NCI-H128 (cell line): Measurements from ENCODE around the gene ZNF79.
A peak's percentile ranks its signal among the peaks of the same experiment; 100 is the strongest.

ENCODE experiments used
- DNase-seq: peaks from one replicate; lab custom pipeline; 2025; ENCODE audit not compliant: unreplicated experiment; lab: John Stamatoyannopoulos, UW

The ZNF79 gene

GRCh38 chr9:127423934-127424675, at the start of gene ZNF79:
Gene ZNF79, plus strand, starts transcription at chr9:127424382. Its CDS starts 406 bp downstream, at chr9:127424788.
- peak; percentile 95 for DNase-seq

DNA sequence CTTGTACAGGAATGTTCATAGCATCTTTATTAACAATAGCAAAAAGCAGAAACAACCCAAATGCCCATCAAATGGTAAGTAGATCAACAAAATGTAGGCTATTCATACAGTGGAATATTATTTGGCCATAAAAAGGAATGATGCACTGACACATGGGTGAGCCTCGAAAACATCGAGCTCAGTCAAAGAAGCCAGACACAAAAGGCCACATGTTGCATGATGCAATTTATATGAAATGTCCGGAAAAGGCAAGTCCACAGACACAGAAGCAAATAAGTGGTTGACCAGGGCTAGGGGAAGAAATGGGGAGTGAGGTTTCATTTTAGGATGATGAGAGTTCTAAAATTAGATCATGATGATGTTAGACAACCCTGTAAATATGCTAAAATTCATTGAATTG, 43.7 kb upstream of the ZNF79 start:
- DNase-seq, result no peak

DNA sequence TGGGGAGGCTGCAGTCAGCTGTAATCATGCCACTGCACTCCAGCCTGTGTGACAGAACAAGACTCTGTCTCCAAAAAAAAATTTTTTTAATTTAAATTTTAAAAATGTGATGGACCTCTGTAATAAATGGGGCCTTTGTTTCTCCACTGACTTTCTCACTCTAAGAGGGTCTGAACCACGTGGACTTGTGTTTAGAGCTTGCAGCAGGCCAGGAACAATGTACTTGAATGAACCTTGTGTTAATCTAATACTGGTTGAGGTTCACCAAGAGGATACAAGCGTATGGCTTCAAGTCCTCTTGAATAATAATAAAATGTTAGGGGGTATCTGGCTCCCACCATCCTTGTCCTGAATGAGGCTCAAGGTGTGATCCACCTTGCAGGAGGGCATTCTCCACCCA, 41.6 kb upstream of the ZNF79 start:
- no peak for DNase-seq

DNA sequence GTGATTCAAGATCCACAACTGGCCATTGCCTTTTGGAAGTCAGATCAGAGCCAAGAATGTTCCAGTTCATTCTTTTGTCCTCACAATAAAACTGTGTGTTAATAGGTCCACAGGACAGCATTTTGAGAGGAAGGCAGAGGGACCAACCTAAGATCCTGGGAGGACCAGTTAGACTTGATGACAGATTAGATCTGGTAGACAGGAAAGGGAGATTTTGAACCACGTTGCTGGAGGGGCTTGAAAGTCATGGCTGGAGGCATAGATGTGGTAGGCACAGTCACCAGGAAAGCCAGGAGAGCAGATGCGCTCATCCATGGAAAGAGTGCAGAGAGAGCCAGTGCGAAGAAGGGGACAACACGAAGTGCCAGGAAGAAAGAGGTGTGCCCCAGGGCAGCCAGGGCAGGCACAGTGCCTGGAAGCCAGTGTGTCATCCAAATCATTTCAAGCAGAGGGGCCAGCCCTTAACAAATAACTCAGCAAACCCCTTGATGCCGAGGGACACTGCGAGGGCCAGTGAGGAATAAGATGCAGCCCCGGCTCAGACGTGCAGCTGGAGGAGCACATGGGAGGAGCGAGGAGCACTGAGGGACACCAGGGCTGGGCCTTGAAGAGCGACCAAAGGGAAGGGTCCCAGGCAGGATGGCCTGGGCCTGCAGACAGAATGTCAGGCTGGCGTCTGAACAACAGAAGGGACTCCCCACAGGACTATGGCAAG, 40.0 kb upstream of the ZNF79 start:
- DNase-seq, result no peak

DNA sequence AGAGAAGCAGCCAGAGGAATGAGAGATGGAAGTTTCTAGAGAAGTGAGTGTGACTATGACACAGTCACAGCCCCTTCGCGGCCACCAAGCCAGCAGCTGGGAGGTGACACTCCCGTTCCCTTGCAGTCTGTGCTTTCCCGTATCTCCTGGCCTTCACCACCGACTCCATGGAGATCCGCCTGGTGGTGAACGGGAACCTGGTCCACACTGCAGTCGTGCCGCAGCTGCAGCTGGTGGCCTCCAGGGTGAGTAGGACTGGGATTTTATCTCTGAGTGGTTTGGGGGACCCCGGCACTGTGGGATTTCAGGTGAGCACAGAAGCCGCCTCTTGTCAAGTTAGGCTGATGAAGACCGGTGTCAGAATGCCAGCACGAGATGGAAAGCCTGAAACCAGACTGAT, 39.3 kb upstream of the ZNF79 start:
- no peak for DNase-seq

DNA sequence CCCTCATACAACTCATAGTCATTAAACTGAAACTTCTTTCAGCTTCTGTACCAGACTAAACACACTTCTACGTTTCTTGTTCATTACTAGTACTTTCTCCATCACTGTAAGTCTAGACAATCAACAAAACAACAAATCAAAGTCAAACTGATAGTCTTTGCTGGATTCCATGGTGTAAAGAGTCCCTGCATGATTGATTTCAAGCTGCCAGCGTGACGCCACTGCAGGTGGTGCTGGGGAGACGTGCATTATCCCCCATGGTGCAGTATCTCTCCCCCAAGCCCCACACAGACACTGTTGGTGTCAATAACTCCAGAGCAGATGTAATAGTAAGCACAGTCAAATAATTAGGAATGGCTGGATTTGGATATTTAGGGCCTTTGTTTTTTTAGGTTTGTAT, 37.9 kb upstream of the ZNF79 start:
- no peak for DNase-seq

- no peak for DNase-seq
Measured at GRCh38 chr9:127386981-127387380, 37.2 kb upstream of the ZNF79 start.

DNA sequence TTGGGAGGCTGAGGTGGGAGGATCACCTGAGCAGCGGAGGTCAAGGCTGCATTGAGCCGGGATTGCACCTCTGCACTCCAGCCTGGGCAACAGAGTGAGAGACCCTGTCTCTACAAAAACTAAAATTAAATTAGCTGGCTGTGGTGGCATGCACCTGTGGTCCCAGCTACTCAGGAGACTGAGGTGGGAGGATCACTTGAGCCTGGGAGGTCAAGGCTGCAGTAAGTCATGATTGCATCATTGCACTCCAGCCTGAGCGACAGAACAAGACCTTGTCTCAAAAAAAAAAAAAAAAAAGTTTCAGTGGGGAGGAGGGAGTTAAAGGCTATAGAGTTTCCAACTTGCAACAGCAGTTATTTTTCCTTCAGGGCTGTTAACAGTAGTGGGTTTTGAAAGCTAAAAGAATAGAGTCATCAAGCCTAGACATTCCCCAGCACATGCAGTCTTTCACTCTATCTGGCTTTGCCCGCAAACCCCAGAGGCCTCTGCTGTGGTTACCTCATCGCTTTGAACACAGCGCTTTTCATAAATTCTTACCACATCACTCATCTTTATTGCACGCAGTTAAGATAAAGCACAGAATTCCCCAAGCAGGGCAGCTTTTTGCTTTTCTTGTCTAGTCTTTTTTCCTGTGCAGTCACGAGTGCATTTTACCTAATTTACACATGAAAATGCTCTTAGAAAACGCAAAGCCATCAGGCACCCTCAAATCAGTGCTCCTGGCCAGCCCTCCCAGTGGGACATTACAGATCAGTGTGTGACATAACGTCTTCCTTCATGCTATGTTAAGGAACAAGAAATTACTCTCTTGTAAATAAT, 35.9 kb upstream of the ZNF79 start:
- DNase-seq, result no peak

DNA sequence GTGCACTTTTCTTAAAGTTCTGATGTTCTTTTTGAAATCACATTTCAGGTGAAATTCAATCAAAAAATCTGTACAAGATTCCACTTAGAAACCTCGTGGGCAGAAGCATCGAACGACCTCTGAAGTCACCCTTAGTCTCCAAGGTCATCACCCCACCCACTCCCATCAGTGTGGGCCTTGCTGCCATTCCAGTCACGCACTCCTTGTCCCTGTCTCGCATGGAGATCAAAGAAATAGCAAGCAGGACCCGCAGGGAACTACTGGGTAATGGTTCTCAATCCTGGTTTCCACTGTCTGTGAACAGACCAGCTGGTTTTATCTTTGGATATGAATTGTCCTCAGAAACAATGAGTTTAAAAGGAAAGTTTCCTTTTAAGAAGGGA, 35.3 kb upstream of the ZNF79 start:
- no peak for DNase-seq

GRCh38 chr9:127389381-127390247, 34.6 kb upstream of the ZNF79 start:
- no peak for DNase-seq

DNA sequence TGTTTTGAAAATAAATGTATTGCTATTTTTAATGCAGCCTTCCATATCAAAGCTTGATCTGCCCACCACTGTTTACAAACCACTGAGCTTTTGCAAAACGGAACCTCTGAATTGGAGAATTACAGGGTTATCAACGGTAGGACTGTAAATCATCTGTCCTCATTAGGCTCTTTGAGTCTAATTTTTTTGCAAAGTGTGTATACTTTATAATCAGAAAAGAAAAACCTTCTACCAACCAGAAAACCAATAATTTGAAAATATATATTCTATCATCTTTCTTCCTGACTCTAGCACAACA, 34.0 kb upstream of the ZNF79 start:
- no peak for DNase-seq

DNA sequence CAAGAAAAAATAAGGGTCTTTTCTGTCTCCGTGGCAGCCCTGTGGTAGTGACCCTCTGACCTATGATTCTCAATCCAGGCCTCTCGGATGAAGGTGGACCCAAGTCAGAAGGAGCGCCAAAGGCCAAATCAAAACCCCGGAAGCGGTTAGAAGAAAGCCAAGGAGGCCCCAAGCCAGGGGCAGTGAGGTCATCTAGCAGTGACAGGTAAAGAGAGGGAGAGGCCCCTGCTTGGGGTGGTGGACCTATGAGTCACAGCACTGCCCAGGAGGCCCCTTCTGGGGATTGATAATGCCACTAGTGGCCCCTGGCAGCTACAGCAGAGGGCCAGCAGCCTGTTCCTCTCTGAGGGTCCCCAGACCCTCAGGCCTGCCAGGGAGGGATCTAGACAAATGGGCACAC, 33.6 kb upstream of the ZNF79 start:
- DNase-seq, result no peak

- DNase-seq, result no peak
Measured at GRCh38 chr9:127392166-127392565, 32.0 kb upstream of the ZNF79 start.

DNA sequence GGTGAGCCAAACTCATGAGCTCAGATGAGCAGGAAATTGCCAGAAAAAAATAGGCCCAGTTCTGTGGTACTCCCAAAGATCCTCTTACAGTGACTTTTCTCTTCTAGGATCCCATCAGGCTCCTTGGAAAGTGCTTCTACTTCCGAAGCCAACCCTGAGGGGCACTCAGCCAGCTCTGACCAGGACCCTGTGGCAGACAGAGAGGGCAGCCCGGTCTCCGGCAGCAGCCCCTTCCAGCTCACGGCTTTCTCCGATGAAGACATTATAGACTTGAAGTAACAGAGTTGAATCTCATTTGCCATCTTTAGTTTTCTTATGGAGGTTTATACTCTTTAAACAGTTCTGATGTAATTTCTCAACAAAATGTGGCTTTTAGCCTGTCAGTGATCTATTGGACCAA, 31.2 kb upstream of the ZNF79 start:
- DNase-seq, result no peak

GRCh38 chr9:127393645-127394044, 30.5 kb upstream of the ZNF79 start:
- DNase-seq, result no peak

DNA sequence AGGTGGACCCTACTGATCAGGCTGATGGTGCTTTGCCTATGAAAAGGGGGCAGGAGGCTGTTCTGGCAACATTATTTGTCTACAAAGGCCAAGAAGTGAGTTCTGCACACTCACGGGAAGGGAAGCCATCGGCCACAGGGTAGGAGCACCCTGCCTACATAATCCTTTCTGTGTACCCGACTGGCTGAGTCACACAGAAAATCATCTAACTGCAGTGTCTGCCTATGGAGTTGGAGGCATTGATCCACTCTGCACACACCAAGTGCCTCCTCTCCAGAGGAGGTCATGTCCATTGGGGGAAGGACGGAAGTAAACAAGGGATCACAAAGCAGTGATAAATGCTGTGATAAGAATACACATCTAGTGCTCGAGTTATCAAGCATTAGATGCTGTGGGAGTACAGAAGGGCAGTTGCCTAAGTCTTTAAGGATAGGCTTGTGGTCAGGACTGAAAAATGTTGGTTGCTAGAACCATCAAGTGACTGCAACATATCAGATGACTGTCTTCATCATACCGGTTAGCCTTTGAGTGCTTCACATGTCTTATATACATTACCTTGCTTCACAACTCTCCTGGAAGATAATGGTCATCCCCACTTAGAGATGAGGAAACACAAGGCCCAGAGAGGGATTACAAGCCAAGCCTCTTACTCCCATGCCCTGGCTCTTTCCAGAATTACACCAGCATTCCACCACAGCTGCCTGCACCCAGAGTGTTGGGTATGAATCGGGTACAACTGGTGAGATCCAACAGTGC, 28.5 kb upstream of the ZNF79 start:
- DNase-seq, result no peak

DNA sequence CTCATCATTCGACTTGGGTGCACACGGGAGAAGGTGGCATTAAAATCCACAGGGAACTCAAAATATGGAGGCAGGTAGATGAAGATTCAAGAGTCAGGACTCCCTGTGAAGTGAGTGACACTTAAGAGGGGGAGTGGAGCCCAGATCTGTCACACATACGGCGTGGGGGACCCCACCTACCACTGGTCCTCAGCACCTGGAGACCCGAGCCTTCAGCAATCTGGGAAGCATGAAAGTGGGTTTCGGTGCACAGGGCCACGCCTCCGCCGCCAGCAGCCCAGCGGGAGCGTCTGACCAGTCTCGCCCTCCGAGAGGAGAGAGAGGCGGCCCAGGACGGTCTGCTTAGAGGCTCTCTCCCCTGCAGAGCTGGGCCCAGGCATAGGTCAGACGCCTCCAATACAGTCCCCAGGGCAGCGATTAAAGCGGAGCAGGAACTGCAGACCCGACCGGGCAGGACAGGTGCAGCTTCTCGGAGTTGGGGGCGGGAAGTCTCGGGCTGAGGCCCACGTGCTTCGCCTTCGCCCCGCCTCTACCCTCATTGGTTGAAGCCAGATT, 27.9 kb upstream of the ZNF79 start:
- DNase-seq, result no peak

- peak; percentile 98 for DNase-seq
Measured at GRCh38 chr9:127396808-127397645, 27.2 kb upstream of the ZNF79 start, which contains the start of gene SLC2A8. Gene SLC2A8, plus strand, starts transcription at chr9:127397169. Its CDS starts 62 bp downstream, at chr9:127397231.

- no peak for DNase-seq
Measured at GRCh38 chr9:127397646-127398274, 26.4 kb upstream of the ZNF79 start.
